Smooth muscle cell (in vitro differentiated cells): Measurements from ENCODE around the gene SPATA4. TPM values are rescaled to one million over a fixed set of nuclear protein-coding genes. Genes with fewer than 3 reads are reported as not detected.
"Not testable (repeated sequence)": the region's sequence is repeated elsewhere in the genome, so short reads cannot be mapped to it uniquely, and the experiment has no call there.

Experiments used
- DNase-seq: peaks from one replicate; lab custom pipeline; 2025; ENCODE audit not compliant: unreplicated experiment; lab: John Stamatoyannopoulos, UW
- H2AFZ ChIP-seq: fragments of 200-600 bp; sonication (generic); 2 replicates; pipeline ENCODE4 v1.6.0; 2016; ENCODE audit warnings: antibody characterized with exemption, low read depth, mild to moderate bottlenecking
- H3F3A ChIP-seq: fragments of 200-600 bp; sonication (generic); 2 replicates; pipeline ENCODE4 v1.6.0; 2017; ENCODE audit warnings: antibody characterized with exemption, low read depth
- H3K27ac ChIP-seq: fragments of 200-600 bp; sonication (generic); 2 replicates; pipeline ENCODE4 v1.5.1; 2016; ENCODE audit warnings: low read depth, mild to moderate bottlenecking
- H3K27me3 ChIP-seq: fragments of 200-600 bp; sonication (generic); 2 replicates; pipeline ENCODE4 v1.6.1; 2016; ENCODE audit warnings: low read depth, mild to moderate bottlenecking
- H3K36me3 ChIP-seq: fragments of 200-600 bp; sonication (generic); 2 replicates; pipeline ENCODE4 v1.5.1; 2016; ENCODE audit warnings: low read depth
- H3K4me1 ChIP-seq: fragments of 200-600 bp; sonication (generic); 2 replicates; pipeline ENCODE4 v1.5.1; 2016; ENCODE audit warnings: low read depth
- H3K4me2 ChIP-seq: fragments of 200-600 bp; sonication (generic); 2 replicates; pipeline ENCODE4 v1.6.0; 2016; ENCODE audit warnings: mild to moderate bottlenecking
- H3K4me3 ChIP-seq: fragments of 200-600 bp; sonication (generic); 2 replicates; pipeline ENCODE4 v1.5.1; 2016; ENCODE audit warnings: mild to moderate bottlenecking
- H3K79me2 ChIP-seq: fragments of 200-600 bp; sonication (generic); 2 replicates; pipeline ENCODE4 v1.6.0; 2016; ENCODE audit warnings: low read depth, mild to moderate bottlenecking
- H3K9ac ChIP-seq: fragments of 200-600 bp; sonication (generic); 2 replicates; pipeline ENCODE4 v1.6.0; 2016; ENCODE audit warnings: low read depth
- H3K9me3 ChIP-seq: fragments of 200-600 bp; sonication (generic); replicated peaks from 2 replicates; pipeline ENCODE4 v1.5.1; 2016; ENCODE audit warnings: low read depth
- H4K20me1 ChIP-seq: fragments of 200-600 bp; sonication (generic); 2 replicates; pipeline ENCODE4 v1.6.0; 2016; ENCODE audit warnings: low read depth
- CTCF ChIP-seq: fragments of 200-600 bp; sonication (generic); IDR thresholded peaks from 2 replicates; pipeline ENCODE4 v1.5.1; 2017; ENCODE audit warnings: borderline replicate concordance, mild to moderate bottlenecking, antibody characterized with exemption; ENCODE audit not compliant: insufficient read depth, poor library complexity, severe bottlenecking
- WGBS: methylation state at CpG from one replicate; pipeline ENCODE4 v1.1.7; 2016; ENCODE audit warnings: low lambda C conversion rate; 5-methylcytosine and 5-hydroxymethylcytosine counted together
- polyA plus RNA-seq: library from polyadenylated mRNA; unstranded; fragments of >200 nt; fragmentation: Nextera tagmentation; extraction: Ambion mirVana; gene quantifications from 2 replicates; pipeline ENCODE4 v1.2.1, GENCODE V29; 2016
- total RNA-seq: library from RNA; depleted of rRNA; stranded (reverse); fragments of >200 nt; gene quantifications from 2 replicates; pipeline ENCODE4 v1.2.3, GENCODE V29; 2014

The SPATA4 gene
- total and polyA plus RNA-seq, 2 experiments from 2014 or later = not detected

GRCh38 chr4:176222149-176222548, 26.8 kb upstream of the SPATA4 start:
- Histone ChIP-seq H3K4me1 (no peaks in the 10 kb centered on the region), H3K79me2 (no peaks in the 10 kb centered on the region), H3K9ac (no peak overlapping the region), H3K27me3 (no peaks in the 10 kb centered on the region), H3K4me2 (no peak overlapping the region), H4K20me1 (no peaks in the 10 kb centered on the region), H3K9me3 (no peaks in the 10 kb centered on the region), H3F3A (no peaks in the 10 kb centered on the region), H3K36me3 (no peaks in the 10 kb centered on the region), H3K4me3 (no peak overlapping the region), H3K27ac (no peak overlapping the region), H2AFZ (no peak overlapping the region)
- TF ChIP-seq CTCF = no peak
- DNase-seq = no peak
- WGBS = 94% methylated on average over 5 of the region's 5 CpGs

GRCh38 chr4:176217510-176217909, 22.1 kb upstream of the SPATA4 start:
- DNase-seq = no peak
- no peak overlapping the region for H2AFZ ChIP-seq
- H3K79me2 ChIP-seq = no peaks in the 10 kb centered on the region
- no peaks in the 10 kb centered on the region for H3F3A ChIP-seq
- no peaks in the 10 kb centered on the region for H3K4me1 ChIP-seq
- no peak overlapping the region for H3K9ac ChIP-seq
- H3K9me3 ChIP-seq = no peaks in the 10 kb centered on the region
- H4K20me1 ChIP-seq = no peaks in the 10 kb centered on the region
- H3K4me2 ChIP-seq = no peak overlapping the region
- H3K27me3 ChIP-seq = no peaks in the 10 kb centered on the region
- H3K36me3 ChIP-seq = no peaks in the 10 kb centered on the region
- no peak overlapping the region for H3K27ac ChIP-seq
- no peak overlapping the region for H3K4me3 ChIP-seq
- WGBS = 78% methylated on average over 2 of the region's 2 CpGs
- no peak for TF ChIP-seq CTCF

GRCh38 chr4:176212351-176212750, 17.0 kb upstream of the SPATA4 start:
- H3K9ac ChIP-seq, H3K27ac ChIP-seq, H4K20me1 ChIP-seq, H3K36me3 ChIP-seq, H2AFZ ChIP-seq, H3K4me1 ChIP-seq, DNase-seq, H3K27me3 ChIP-seq, H3K79me2 ChIP-seq, H3K4me3 ChIP-seq, H3K9me3 ChIP-seq, H3F3A ChIP-seq, H3K4me2 ChIP-seq: not testable (repeated sequence)
- WGBS = 46% methylated on average over 3 of the region's 3 CpGs

- Histone ChIP-seq H3K4me1 (no peaks in the 10 kb centered on the region), H3K9me3 (no peaks in the 10 kb centered on the region), H3K4me2 (no peak overlapping the region), H3K27ac (no peak overlapping the region), H3K36me3 (no peaks in the 10 kb centered on the region), H3F3A (peaks cover 5% of the 10 kb centered on the region), H3K4me3 (no peak overlapping the region), H3K79me2 (no peaks in the 10 kb centered on the region), H4K20me1 (no peaks in the 10 kb centered on the region), H2AFZ (no peak overlapping the region), H3K9ac (no peak overlapping the region), H3K27me3 (no peaks in the 10 kb centered on the region)
- TF ChIP-seq CTCF = no peak
- no peak for DNase-seq
- 87% methylated on average over 7 of the region's 7 CpGs for WGBS
Measured at GRCh38 chr4:176210579-176211296, 15.4 kb upstream of the SPATA4 start.
